GM21526 (cell line): ENCODE data around the gene RAB33A.
"Not testable (repeated sequence)": the region's sequence is repeated elsewhere in the genome, so short reads cannot be mapped to it uniquely, and the experiment has no call there.

Source experiments
- ATAC-seq: cut with Tn5 transposase; IDR thresholded peaks from one replicate; pipeline ENCODE4 v1.9.1; 2021; ENCODE audit warnings: moderate library complexity; ENCODE audit not compliant: unreplicated experiment, low FRiP score

The RAB33A gene

DNA sequence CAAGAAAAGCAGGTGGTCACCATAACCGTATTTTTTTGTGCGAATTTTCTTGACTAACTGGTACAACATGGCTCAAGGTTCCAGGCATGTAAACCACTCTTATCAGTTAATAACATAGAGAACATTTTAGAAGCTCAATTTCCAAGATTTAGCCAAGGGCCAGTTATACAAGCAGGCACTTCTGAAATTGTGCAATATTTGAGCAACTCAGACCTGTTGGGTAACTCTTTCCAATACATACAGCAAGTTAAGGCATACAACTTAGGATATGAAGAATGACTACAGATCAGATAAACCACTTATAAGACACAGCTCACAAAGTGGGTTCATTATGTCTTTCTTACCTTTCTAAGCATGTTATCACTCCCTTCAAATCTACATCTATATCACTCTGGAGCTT, 53.0 kb downstream of the RAB33A start:
- ATAC-seq, result no peak

DNA sequence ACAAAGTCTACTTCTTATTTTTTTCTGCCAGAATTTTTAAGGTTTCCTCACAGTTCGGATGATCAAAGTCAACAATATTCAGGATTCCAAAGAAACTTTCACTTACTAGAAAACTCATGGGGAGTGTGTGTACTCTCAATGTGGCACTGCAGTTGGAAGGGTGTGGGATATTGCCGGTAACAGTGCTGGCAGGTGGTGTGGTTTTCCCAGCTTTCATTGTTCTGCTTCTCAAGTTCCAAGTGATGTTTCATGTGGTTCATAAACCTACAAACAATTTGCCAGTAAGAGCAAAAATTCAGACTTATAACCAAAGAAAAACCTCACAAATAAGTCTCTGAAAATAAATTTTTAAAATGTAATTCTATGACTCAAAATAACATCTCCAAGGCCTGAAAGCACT, 57.1 kb downstream of the RAB33A start:
- no peak for ATAC-seq

- ATAC-seq, result not testable (repeated sequence)
Measured at GRCh38 chrX:130231184-130231583, 59.4 kb downstream of the RAB33A start.
